Hematopoietic multipotent progenitor cell treated with erythropoietin and hydrocortisone succinate and interleukin-3 and kit ligand, for 8 days (in vitro differentiated cells): ENCODE data around the gene GINS1.

ENCODE experiments used
- DNase-seq: peaks from one replicate; pipeline ENCODE4 v3.0.0-alpha.2; 2015

The GINS1 gene

DNA sequence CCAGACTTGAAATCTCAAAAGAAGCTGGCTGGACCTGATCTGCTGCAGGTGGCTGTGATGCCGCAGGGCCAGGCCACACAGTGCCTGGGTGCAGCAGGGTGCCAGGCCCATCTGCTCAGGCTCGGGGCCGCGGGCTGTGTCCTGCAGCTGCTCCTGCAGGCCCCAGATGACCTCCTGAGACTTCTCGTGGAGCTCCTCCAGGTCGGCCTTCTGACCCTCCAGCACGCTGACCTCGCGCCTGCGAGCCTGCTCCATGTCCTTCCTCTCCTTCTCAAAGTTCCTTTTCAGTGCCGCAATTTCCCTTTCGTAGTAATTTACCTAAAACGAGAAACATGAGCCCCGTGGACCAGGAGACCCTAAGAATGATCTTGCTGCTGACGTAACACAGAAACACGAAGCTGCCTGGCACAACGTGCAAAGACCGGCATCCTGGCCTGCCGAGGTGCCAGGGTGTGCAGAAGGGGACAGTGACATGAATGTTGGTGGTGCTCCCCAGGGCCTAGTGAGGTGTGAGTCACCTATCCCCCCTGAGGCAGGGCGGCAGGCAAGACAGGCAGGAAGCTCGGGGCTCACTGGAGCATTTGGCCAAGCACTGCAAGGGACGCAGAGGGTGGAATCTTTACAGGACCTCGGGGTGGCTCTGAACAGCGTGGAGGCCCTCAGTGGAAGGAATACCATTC lies 71.6 kb downstream of the GINS1 start:
- no peak for DNase-seq

DNA sequence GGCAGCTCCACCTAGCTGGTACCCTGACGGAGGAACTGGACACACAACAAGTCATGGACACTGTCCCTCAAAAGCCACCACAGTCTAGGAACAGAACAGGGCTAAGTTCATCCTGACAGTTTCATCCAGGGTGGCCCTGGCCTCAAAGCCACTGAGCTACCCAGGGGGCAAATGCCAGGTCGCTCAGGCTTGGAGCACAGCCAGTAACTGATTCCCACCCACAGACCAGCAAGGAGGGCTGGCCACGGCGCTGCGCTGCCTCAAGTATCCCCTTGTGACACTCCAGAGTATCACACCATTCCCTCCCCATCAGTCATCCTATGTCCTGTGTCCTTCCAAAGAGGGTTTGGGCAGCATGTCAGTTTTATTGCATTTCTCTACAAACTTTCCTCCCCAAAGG lies 72.2 kb downstream of the GINS1 start:
- DNase-seq: no peak

DNA sequence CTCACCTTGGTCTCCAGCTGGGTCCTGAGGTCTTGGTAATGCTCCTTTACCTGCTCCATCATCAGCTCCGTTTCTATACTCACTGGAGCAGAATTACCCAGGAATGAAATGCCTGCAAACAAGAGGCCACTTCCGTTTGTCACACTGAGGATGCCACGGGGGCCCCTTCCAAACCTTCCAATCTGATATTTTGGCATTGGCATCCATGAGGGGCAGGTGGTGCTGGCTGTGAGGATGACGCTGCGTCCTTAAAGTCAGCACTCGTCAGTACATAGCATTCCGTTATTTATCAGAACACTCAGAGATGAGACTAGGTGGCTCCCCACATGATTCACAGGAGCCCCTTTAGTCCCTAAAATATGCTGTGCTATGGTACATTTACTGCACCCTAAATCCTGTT lies 72.7 kb downstream of the GINS1 start:
- no peak for DNase-seq

DNA sequence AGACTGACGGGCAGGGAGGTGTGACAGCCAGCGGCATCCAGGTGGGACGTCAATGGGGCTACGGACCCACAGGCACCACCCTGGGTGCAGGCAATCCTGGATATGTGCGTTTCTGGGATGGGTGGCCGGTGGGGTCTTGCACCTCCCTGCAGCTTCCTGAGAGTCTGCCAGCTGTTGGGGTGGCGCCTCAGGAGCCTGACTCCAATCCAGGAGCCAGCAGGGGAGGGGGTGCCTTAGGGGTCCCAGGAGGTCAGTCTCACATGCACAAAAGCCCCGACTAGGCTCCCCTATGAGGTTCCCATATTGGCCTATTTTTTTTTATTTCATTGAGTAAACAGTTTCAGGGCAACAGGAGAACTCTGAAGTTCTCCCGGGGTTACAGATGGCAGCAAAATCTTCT lies 73.3 kb downstream of the GINS1 start:
- no peak for DNase-seq

DNA sequence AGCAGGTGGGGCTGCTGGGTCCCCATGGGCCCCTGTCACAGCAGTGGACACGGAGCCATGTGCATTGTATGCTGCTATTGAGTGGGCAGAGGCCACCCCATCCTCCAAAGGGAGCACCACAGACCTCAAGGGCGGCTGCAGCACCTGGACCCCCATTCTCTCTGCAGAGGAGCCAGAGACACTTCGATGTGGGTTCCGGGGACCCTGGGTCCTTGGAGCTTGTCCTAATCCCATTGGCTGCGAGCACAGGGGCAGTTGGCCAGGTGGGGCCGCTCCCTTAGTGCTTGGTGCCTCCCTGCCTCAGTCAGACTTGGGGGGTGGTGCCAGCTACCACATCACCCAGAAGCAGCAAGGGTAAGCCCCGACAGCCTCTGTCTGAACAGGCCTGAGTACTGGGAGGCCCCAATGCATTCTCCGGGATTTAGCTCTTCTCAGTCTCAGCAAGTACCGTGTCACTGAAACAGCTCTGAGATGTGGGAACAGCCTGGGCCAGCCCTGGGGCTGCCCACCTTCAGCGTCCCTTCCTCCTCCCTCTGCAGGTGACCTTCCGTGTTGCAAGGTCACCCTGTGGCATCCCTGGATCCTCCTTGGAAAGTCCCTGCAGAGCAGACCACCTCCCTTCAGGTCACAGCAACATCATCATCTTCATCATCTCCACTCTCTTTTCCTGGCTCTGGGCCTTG lies 73.9 kb downstream of the GINS1 start:
- no peak for DNase-seq

DNA sequence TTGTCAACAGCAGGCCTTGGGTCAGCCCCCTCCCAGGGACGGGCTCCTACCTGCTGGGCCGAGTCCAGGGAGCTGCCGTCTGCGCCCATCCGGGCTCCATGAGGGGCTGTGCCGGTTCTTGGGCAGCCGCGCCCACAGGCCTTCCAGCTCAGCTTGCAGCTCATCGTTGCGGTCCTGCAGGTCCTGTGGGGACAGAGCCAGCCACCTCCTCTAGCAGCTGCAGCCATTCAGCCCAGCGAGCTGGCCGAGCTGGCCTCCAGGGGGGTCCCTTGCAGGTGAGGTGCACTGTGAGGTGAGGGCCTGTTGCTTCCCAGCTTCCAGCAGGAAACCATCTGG lies 74.4 kb downstream of the GINS1 start:
- no peak for DNase-seq

DNA sequence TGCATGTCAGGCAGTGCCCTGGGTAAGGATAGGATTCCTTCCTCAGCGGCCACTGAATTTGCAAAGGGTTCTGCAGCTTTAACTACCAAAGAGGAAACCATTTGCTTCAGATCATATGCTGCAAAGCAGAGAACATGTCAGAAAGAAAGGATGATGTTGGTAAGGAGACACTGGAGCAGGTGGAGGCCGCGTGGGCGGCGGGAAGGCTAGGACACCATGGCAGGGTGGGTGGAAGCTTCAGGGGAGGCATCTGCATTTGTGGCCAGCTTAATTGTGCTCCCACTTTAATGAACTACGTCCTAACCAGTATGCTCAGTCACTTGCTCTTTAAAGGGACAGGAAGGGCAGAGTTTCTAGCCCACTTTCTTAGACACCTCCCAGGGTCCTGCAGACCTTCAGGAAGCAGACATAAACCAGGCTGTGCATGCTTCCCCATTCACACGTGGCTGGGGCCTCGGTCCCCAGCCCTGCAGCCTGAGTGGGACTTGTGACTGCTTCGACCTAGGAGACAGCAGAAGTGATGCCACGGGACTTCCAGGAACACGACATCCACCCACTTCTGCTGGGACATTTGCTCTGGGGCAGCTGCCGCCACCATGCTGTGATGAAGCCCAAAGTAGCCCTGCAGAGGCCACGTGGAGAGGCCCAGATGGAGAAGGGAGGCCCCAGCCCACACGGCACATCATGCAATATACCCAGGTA lies 76.1 kb downstream of the GINS1 start:
- DNase-seq: no peak

DNA sequence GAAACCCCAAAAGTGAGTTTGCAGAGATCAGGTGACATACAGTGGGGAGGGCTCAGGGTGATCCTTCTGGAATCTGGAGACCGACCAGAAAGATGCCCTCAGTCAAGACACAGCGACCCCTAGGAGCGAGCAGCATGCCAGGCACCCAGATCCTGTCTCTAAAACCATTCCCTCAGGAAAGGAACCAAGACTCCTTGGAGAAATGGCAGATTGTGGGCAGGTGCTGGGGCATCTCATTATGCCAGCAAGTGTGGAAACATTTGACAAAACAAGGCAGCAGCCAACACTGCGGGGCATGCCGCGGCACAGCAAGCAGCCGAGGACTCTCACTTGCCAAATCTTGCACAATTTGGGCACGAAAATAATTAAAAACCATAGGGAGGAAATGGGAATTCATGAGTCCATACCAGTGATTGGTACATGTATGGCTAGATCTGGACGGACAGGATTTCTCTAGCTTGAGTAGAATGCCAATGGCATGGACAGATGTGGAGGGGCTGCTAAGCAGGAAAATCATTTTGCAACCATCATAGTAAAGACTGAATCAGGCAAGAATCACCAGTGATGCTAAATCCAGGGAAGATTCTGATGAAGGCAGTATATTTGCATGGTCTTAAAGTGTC lies 76.9 kb downstream of the GINS1 start:
- DNase-seq: no peak

DNA sequence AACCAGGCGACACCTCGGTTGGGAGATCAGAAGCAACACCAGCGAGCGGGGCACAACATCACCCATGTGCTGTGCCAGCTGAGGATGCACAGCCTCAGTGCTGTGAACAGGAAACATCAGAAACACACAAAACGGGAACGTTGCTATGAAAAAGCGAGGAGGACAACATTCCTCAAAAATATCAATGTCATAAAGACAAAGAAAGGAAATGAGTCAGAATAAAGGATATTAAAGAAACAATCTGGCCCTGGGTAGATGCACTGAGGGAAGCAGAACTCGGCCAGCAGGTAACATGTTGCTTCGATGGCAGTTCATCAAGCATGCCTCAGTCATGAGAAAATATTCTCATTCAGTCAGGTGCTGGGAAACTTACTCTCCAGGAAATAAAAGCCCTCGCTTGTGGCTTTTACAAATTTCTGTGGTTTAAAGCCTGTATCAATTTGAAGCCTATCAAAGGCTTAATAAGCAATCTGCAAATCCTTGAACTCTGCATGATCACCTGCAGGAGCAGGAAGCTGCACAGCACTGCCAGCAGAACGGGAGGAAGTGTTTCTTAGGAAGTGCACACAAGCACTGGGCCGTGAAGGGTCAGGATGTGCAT lies 77.5 kb downstream of the GINS1 start:
- DNase-seq: no peak

DNA sequence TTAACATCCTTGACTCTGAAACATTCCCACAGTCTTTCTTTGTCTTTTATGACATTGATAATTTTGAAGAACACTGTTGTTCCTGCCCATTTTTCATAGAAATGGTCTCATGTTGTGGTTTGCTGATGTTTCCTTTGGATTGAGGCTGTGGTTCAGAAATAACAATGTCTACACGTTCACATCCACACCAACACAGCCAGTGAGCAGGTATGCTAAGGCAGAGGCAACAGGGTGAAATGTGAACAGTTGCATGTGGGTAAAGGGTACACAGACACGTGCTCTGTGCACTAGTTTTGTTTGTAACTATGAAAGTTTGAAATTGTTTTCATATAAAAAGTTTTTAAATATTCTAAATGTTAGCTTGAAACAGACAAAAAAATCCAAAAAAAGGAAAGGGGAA lies 78.4 kb downstream of the GINS1 start:
- DNase-seq: no peak

DNA sequence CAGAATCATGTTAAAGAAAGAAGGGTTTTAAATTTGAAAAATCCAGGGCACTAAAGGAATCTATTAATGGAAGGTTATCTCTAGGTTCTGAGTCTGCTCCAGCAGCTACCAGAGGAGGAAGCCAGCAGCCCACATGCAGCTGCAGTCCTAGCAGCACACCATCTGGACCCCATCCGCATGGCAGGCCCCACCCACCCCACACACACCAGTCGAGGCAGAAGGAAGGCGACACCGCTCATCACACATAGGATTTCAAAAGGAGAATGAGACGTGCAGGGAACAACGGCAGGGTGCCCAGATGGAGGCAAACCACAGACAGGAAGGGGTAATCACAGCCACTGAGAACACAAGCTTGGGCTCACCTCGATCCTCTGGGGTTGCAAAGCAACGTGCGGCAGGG lies 78.9 kb downstream of the GINS1 start:
- DNase-seq: no peak

DNA sequence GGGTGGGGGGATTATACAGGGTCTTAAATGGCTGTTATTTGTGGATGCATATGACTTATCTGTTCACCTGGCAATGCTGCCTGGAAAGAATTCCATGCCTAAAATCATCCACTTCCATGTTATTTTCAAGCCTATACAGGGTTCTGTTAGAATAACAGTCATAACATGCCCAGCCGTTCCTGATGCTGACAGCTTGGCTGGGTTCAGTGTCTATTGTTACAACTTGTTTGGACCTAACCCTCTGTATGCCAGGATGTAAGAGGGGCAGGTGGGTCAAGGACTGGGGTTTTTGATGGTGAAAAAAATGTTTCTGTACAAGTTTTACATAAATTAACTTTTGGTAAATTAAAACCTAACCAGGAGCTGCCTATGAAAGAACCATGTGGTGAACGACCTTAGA lies 79.8 kb downstream of the GINS1 start:
- DNase-seq: no peak

DNA sequence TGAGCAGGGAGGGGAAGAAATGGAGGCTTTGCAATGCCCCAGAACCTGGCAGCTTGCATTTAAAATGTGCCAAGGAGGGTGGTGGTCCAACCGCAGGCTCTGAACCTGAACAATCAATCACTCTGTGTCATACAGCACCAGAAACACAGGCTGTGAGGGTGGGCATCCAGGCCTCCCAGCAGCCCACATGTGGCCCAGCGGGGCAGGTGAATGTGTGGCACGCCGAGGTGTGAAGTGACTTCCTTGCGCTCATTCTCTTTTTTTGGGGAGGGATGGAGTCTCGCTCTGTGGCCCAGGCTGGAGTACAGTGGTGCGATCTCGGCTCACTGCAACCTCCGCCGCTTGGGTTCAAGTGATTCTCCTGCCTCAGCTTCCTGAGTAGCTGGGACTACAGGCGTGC lies 80.5 kb downstream of the GINS1 start:
- DNase-seq: no peak

DNA sequence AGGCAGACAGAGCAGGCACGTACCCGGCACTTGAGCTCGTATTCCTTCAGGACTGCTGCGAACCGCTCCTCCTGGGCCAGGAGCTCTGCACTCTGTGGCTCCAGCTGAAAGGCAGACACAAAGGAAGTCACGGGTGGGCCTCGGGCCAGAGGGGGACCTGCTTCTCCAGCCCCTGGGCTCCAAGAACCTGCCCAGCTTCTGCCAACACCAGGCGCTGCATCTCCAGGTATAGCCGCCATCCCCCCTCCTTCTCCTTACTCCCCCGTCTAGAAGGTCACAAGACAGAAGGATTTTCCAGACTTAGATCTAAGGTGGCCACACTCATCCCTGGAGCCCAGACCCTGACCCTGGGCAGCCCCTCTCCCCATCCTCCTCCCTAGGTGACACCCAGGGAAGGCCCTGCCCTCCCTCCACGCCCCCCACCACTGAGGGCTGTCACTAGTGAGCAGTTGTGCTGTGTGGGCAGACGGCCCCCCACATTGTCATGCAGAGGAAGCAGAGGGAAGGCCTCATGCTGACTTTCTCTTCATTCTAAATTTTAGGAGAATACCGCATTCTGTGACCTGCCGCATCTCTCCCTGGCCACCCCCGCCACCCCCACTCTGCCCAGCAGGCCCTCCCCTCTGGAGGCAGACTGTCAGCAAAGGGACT lies 81.9 kb downstream of the GINS1 start:
- no peak for DNase-seq

DNA sequence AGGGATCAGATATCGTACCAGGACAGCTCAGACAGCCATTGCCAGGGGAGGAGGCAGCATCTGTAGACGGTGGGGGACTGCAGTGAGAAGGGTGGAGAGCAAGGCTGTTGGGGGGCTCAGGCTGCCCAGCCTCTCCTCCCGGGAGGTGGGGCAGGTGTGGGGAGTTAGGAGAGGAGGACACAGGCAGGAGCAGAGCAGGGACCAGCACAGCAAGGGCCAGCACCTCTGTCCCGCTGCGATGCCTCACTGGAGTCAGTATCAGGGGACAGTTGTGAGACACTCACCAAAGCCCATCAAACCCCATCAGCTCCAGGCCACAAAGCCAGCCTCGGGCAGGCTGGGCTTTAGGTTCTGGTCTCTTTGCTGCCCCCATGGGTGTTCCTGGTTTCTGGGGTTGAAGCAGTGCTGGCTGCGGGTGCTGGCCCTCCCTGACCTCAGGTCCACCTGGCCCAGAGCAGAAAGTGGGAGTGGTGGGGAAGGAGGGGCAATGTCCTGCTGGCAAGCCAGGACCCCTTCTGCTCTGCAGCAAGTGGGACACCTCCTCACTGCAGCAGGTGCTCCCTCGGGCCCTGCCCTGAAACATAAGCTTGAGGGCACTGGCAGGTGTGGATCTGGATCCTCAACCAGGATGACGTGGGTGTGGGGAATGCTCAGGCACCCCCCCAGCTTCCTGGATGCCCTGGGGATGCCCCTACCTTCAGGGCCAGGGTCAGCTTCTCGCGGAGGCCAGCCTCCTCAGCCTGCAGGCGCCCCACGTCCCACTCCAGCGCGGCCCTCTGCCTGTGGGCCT lies 83.4 kb downstream of the GINS1 start:
- DNase-seq: no peak

DNA sequence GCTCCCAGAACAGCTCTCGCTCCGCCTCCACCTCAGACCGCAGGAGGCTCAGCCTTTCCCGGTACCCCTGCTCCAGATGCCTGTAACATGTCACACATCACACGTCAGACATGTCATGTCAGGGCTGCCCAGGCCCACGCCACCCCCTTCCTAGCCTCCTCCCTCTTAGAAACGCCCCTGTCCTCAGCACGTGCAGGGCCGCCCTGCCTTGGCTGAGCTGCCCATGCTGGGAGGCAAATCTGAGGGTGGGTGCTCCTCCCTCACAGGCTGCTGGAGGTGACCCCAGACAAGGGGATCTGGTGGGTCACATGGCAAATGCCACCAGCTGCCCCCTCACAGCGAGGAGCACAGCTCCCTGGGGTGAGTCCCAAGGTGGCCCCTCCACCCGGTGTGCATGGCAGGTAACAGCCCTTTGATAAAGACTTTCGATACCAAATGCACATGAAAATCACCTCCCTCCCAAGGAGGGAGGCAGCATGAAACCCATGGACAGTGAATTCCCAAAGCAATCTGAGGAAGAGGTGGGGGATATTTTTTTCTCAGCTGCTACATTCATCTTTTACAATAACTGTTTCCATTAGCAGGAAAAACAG lies 84.1 kb downstream of the GINS1 start:
- DNase-seq: no peak

DNA sequence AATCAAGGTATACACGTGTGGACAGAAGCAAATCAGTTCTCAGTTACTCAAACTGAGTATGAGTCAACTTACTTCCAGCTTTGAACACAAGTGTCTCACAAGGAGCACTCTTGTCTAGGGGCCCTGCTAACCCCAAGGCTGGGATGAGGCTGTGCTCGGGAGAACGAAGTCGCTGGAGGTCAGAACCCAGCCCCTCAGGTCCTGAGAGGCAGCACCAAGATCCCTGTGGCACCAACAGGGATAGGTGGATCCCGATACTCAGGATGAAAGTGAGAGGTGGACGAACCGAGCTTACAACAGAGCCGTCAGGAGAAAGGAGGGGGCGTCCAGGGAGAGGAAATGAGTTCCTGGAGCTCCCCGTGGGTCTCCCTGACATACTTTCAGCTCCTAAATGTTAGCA lies 85.7 kb downstream of the GINS1 start:
- DNase-seq: no peak

DNA sequence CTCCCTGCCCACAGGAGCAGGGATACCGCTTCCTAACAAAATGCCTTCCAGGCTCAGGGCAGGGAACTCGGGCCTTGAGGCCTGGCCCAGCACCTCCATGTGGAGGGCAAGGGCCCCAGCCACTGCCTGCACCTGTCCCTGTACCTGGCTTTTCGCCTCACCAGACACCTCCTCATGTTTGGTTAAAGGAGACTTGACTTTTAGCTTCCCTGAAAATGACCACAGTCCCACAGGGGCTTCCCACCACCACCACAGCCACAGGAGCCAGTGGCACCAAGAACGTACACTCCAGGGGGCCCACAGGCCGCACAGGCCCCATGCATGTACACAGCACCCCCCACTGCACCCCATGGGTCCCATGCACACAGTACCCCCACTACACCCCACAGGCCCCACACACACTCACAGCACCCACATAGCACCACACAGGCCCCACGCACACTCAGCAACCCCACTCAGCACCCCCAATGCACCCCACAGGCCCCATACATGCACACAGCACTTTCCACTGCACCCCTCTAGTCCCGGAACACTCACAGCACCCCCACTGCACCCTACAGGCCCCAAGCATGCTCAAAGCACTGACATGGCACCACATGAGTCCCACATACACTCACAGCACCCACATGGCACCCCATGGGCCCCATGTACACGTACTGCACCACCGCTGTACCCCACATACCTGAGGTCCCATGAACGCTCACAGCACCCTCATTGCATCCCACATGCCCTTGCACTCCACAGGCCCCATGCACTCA lies 86.5 kb downstream of the GINS1 start:
- DNase-seq: no peak

DNA sequence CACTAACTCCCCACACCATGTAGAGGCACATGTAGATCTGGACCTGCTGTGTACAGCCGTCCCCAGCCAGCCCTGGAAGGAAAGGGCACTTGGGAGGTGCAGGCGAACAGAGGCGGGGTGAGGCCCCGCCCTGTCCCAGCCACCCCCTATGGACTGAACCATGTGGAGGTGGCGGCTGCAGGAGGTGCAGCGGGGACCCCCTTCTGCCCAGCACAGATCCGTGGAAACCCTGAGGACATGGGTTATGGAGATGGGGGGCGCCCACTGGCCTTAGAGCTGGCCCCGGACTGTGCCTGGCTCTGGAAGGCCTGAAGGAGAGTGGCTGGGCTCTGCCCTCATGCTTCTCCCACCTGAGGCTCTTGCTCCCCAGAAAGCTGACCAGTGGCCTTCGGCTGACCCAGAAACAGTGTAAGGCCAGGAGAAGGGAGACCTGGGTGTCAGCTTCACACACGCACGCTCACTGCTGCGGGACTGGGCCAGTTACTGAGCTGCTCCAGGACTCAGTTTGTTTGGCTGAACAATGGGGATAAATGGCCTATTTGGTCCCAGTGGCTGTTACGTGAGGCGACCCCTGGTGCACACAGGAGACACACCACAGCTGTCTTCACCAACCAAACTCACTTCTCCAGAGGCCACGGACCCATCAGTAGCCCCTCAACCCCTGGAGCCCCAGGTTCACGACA lies 87.2 kb downstream of the GINS1 start:
- no peak for DNase-seq

DNA sequence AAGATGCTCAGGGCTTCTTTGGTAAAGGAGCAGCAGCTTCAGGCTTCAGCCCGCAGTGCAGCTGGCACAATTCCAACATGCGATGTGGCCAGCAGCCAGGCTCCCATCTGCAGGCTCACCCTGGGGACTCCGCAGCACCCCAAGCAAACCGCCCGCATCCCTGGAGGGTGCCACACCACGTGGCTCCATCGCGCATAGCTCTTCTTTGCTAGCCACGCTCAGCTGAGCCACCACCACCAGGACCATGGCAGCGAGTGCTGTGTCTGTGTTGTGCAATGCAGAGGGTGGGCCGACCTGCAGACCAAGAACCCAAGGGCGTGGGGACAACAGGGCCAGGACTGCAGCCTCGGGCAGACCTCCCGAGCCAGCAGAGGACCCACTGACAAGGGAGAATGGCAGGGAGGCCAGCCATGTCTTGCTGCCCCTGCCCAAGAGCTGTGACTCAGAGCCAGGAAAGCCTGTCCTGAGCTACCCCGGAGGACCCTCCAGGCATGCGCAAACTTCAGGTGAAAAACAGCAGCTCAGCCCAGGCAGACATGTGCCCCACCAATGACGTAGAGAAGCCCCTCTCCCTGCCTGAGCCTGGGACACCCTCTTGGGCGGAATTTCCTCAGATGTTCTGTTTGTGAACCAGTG lies 87.8 kb downstream of the GINS1 start:
- DNase-seq: no peak
